ENCODE measurements around the gene RPS19.
"Not testable (repeated sequence)": the region's sequence is repeated elsewhere in the genome, so short reads cannot be mapped to it uniquely, and the experiment has no call there.

Gene RPS19

DNA sequence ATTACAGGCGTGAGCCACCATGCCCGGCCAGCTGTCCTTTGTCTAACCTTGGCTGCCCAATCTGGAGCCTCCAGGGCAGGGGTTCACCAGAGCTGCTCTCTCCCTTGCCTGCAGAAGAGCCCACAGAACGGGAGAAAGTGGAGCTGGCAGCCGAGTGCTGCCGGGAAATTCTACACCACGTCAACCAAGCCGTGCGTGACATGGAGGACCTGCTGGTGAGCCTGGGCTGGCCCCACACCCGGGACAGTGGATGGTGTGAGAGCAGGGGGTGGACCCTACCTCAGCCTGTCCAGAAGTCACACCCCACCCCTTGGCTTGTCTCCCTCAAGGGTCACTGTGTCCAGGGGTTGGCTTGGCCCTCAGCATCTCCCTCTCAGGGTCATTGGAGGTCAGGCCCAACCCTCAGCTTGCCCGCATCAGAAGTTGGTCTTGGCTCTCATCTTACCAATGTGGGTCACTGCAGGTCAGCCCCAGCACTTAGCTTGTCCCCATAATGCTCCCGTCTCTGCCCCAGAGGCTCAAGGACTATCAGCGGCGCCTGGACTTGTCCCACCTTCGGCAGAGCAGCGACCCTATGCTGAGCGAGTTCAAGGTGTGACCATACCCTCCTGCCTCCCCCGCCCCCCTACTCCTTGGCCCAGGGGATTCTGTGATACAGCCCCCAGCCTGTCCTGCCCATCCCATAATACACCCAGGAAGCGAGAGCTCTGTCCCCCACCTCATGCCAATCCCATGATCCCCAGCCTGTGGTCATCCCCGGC lies 43.3 kb downstream of the RPS19 start:
- DNase-seq: no peak

GRCh38 chr19:41904118-41904870 lies 44.2 kb downstream of the RPS19 start:
- DNase-seq: peak; percentile 93

GRCh38 chr19:41905273-41906002 lies 45.4 kb downstream of the RPS19 start:
- DNase-seq: no peak

GRCh38 chr19:41906271-41906670 lies 46.2 kb downstream of the RPS19 start:
- no peak for DNase-seq

- no peak for DNase-seq
Observed at GRCh38 chr19:41906916-41907680, 47.0 kb downstream of the RPS19 start.

GRCh38 chr19:41907994-41908615 lies 48.0 kb downstream of the RPS19 start:
- no peak for DNase-seq

DNA sequence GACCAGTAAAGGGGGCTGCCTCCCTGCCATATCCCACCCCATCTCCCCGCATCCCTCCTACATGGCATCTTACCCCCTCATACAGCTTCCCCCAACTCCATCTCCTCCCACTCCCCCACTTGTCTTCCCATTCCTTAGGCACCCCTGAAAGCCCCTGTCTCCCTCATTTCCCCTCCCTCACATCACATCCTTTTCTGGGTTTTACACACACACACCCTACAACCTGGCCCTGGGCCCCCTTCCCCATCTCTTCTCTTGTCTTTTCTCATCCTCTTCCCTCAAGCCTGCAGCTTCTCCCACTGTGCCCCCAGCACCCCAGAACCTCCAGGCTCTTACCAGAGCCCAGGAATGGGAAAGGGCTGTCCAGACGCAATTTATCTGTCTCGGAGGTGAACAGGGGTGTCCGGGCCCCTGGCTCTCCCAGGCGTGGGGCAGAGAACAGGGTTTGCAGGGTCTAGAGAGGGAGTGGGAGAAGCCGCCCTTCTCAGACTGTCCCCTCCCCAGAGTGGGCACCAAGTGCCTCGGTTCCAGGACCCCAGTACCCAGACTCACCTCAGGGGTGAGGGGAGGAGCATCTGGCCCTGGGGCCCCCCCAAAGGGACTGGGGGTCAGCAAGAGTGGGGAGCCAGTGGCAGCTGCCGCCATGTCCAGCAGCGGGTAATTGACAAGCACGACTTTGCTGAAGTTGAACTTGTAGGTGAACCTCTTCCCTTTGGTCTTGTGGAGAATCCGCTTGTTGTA lies 48.8 kb downstream of the RPS19 start:
- DNase-seq: no peak

- DNase-seq: no peak
Observed at GRCh38 chr19:41909706-41910105, 49.7 kb downstream of the RPS19 start.

DNA sequence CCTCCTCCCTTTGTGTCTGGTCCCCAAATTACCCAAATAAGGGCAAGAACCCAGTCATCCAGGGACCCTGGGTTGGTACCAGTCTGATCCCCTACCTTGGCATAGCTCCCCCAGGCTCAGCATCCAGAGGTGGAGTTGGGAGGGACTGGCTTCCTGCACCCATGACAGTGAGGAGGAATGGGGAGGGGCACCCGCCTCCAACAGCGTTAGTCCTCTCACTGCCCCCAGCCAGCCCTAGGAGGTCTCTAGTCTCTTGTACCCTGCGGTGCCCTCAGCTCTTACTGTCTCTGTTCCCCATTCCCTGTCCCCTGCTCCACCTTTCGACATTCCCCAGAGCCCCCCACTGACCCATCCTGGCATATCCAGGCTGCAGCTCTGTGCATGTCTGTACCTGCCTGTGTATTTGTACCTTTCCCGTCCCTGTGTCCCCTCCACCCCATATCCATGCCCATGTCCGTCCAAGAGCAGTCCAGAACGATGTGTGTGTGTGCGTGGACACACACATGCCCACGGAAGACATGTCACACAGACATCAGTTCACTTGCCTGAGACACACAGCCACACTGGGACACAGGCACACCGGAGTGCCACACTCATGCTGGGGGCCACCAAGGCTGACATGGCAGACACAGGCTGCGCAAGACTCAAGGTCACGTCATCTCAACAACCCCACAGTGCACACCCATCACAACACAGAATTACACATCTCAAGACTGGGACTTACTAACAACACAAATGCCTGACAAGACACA lies 50.4 kb downstream of the RPS19 start:
- DNase-seq: no peak

DNA sequence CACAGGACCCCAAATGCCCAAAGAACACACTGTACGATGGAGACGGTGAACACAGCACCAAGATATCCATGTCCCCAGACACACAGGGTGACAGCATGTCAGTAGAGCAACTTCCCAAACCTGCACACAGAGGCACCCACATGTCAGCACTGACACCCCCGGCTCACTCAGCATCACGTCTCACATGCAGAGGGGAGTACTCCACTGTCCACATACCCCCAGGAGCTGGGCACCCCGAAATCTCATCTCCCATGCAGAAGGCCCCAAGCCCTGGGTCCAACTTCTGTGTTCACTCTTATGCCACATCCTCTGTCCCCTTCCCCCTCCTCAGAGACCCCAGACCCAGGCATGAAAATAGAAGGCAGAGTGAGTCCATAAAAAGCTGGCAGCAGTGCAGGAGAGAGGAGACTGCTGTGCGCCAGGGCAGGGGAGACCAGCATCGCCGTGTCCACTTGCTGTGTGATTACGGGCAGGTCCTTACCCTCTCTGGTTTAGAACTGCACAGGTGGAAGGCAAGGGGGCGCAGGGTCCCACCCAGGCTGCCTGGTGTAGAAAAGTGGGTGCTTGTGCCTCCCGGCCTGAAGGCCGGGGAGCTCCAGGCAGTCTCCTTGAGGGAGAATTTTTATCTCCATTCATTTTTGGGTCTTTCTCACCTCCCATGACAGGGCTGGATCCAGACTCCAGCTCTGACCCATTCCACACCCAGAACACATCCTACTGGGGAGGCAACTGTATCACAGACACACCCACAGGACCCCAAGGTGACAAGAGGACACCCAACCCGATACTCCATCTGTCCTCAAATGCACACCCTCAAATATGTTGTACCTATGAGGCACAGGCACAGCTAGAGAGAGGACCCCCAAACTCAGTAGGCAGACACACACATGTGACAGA lies 51.2 kb downstream of the RPS19 start:
- DNase-seq: no peak

- DNase-seq: no peak
Observed at GRCh38 chr19:41911889-41912731, 52.1 kb downstream of the RPS19 start.

GRCh38 chr19:41912899-41913537 lies 53.0 kb downstream of the RPS19 start:
- DNase-seq: no peak

DNA sequence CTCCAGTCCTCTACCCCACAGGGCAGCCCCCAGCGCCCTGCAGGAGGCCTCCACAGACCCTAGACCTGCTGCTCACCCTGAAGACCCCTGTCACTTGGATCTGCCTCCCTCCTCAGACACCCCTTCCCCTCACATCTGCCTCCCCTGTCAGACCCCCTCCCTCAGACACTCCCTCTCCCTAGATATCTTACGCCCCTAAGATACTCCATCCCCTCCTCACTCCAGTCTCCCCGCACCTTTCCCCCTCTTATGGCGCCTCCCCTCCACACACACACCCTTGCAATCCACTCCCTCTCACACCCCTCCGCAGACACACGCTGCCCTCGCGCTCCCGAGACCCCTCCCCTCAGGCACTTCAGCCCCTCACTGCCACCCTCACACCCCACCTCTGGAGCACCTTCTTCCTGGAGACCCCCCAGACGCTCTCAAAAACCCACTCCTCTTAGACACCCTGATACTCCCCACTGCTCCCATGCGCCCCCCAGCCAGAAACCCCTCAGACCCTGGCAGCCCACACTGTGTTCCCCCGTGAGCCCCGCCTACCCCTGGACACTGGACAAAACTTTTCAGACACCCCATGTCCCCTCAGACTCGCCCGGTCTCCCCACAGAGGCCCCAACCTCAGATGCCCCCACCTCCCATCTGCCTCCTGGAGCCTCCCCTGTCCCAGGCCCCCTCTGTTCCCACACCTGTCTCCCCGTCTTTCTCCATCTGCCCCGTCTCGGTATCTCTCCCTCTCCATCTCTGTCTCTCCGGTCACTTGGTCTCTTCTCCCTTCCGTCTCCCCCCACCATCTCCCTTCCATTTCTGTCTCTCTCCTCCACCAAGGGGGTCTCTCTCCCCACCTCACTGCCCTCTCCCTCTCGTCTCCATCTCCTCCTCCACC lies 53.7 kb downstream of the RPS19 start:
- DNase-seq: no peak

GRCh38 chr19:41914424-41914834 lies 54.4 kb downstream of the RPS19 start:
- not testable (repeated sequence) for DNase-seq

DNA sequence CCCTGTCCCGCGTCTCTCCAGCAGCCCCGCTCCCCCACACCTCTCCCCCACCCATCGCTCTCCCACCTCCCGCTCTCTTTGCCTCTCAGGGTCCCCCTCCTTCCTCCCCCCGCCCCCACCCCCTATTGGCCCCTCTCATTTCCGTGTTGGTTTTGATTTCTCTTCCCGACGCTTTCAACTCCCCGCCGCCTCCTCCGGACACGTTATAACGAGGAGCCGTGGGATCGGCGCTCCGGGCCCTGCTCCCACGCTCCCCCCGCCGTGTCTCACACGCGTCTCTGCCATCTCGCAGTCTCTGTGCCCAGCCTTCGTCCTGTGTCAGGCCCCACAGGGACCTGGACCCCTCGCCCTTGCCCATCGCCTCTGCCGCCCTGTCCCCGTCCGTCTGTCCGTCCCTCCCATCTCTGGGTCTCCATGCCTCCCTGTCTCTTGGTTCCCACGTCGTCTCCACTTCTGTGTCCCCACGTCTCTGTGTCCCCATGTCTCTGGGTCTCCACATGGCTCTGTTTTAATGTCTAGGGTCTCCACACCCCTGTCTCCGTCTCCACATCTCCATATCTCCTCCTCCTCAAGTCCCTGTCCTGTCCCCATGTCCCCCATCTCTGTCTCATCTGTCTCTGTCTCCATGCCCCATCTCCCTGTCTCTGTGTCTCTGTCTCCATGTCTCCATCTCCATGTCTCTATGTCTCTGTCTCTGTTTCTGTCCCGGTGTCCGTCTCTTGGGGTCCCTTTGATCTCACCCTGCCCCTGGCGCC lies 55.1 kb downstream of the RPS19 start:
- DNase-seq: no peak

DNA sequence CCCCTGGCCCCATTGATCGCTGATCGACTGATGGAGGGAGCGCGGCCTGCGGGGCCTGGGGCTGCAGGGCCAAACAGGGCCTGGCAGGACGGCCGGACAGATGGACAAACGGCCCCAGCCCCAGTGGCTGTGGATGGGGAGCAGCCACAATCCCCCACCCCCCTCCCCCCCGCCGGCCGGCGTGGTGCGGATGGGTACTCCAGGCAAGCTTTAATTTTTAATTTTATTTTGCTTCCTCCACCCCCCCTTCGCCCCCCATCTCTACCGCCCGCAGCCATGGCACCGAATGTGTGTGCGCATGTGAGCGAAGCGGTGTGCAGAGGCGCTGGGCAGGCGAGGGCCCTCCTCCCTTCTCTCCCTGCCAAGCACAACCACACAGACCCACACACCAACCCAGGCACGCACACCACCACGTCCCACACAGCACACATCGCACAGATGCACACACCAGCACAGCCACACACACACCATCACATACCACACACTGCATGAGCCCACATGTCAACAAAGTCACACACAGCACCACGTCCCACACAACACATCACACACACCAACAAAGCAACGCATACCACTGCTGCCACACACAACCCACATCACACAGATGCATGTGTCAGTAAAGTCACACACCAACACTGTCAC lies 55.8 kb downstream of the RPS19 start:
- DNase-seq: no peak

Data from NCI-H526 treated with DMSO at 0.1 percent for 48 hours (cell line).